Glutamatergic neuron (in vitro differentiated cells): ENCODE results near the gene PSD2. TPM values are rescaled to one million over a fixed set of nuclear protein-coding genes. Genes with fewer than 3 reads are reported as not detected.

Experiments
- DNase-seq: peaks from one replicate; pipeline ENCODE4 v3.0.0; 2022
- H3K27ac Mint-ChIP-seq: one replicate; pipeline ENCODE4 v1.8.0; 2020; ENCODE audit warnings: mild to moderate bottlenecking, mixed read lengths, inconsistent platforms; ENCODE audit not compliant: unreplicated experiment
- H3K27me3 Mint-ChIP-seq: one replicate; pipeline ENCODE4 v1.8.0; 2020; ENCODE audit warnings: mild to moderate bottlenecking, moderate library complexity, mixed read lengths, inconsistent platforms; ENCODE audit not compliant: unreplicated experiment
- H3K36me3 Mint-ChIP-seq: one replicate; pipeline ENCODE4 v1.8.0; 2020; ENCODE audit warnings: mild to moderate bottlenecking, mixed read lengths, inconsistent platforms; ENCODE audit not compliant: unreplicated experiment
- H3K4me1 Mint-ChIP-seq: one replicate; pipeline ENCODE4 v1.8.0; 2020; ENCODE audit warnings: mild to moderate bottlenecking, low read depth, mixed read lengths, inconsistent platforms; ENCODE audit not compliant: unreplicated experiment
- H3K4me3 Mint-ChIP-seq: one replicate; pipeline ENCODE4 v1.8.0; 2020; ENCODE audit warnings: mild to moderate bottlenecking, mixed read lengths, inconsistent platforms; ENCODE audit not compliant: unreplicated experiment
- H3K9me3 Mint-ChIP-seq: one replicate; pipeline ENCODE4 v1.8.0; 2020; ENCODE audit warnings: mild to moderate bottlenecking, moderate library complexity, mixed read lengths, inconsistent platforms; ENCODE audit not compliant: unreplicated experiment
- total RNA-seq: library from RNA; stranded (reverse); fragmentation: NEBNext Ultra II Directional; extraction: Animal tissue kit (Norgen Biotek cat#: 25700); gene quantifications from one replicate; pipeline ENCODE4 v1.2.1, GENCODE V29; 2021; ENCODE audit not compliant: unreplicated experiment
- TF ChIP-seq, protein P1 (sequence below): fragments of 200-600 bp; sonication (generic); IDR thresholded peaks from one replicate; pipeline ENCODE4 v1.5.0; 2021; ENCODE audit not compliant: partially characterized antibody, unreplicated experiment

The PSD2 gene
- total RNA-seq, 1 donor from 2014 or later, result 2.3 TPM

DNA sequence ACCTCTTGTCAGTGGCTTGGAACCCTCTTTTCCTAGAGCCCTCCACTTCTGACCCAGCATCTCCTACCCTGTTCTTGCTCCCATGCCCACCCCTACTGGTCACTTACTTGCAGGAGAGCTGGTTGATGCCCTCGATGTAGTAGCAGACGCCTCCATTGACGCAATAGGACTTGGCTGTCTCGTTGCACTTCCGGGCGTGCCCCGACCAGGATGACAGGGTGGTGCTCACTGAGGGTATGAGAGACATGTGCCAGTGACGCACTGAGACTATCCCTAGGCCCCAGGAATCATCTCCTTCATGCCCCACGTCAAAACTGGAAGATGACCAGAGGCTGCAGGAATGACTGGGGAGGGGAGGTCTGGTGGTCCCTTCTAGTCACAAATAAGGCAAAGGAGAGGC is 76.0 kb downstream of the PSD2 start:
- Mint-ChIP-seq H3K4me3 (no peak overlapping the region), H3K27ac (no peak overlapping the region), H3K4me1 (no peaks in the 10 kb centered on the region), H3K27me3 (peaks cover 12% of the 10 kb centered on the region), H3K36me3 (peaks cover 9% of the 10 kb centered on the region), H3K9me3 (peaks cover 7% of the 10 kb centered on the region)
- TF ChIP-seq, protein P1, sequence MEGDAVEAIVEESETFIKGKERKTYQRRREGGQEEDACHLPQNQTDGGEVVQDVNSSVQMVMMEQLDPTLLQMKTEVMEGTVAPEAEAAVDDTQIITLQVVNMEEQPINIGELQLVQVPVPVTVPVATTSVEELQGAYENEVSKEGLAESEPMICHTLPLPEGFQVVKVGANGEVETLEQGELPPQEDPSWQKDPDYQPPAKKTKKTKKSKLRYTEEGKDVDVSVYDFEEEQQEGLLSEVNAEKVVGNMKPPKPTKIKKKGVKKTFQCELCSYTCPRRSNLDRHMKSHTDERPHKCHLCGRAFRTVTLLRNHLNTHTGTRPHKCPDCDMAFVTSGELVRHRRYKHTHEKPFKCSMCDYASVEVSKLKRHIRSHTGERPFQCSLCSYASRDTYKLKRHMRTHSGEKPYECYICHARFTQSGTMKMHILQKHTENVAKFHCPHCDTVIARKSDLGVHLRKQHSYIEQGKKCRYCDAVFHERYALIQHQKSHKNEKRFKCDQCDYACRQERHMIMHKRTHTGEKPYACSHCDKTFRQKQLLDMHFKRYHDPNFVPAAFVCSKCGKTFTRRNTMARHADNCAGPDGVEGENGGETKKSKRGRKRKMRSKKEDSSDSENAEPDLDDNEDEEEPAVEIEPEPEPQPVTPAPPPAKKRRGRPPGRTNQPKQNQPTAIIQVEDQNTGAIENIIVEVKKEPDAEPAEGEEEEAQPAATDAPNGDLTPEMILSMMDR, result no peak
- no peak for DNase-seq

DNA sequence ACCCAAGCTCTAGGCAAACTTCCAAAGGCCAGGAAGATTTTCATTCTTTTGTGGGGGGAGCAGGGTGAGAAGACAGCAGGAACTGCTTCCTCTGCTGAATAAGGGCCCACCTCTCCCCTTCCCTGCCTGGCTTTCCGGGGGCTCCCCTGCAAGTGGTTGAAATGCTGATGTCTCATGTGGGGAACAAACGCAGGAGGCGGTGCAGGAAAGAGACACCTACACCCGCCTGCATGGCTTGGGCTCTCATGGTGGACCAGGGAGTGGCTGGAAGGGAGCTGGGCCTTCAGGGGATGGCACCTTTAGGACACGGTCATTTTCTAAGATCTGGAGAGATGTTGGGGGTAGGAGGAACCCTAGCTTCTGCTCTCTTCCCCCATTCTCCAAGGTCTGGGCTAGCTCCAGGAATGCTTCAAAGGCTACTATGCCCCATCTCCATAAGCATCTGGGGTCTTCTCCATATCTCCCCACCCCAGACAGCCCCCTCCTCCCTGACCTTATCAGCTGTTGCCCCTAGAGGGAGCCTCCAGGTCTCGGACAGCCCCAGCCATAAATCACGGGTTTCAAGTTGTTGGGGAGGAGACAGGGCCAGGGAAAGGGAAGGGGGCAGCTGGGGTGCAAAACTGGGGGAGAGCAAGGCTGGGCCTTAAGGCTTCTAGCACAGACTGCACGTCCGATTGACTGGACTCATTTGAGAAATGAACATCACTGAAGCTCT is 76.6 kb downstream of the PSD2 start:
- H3K9me3 Mint-ChIP-seq, result peaks cover 7% of the 10 kb centered on the region
- no peak overlapping the region for H3K27ac Mint-ChIP-seq
- H3K36me3 Mint-ChIP-seq, result peaks cover 9% of the 10 kb centered on the region
- no peak for DNase-seq
- TF ChIP-seq, protein P1, result peak; percentile 20
- H3K27me3 Mint-ChIP-seq, result peaks cover 12% of the 10 kb centered on the region
- H3K4me1 Mint-ChIP-seq, result no peaks in the 10 kb centered on the region
- H3K4me3 Mint-ChIP-seq, result no peak overlapping the region

DNA sequence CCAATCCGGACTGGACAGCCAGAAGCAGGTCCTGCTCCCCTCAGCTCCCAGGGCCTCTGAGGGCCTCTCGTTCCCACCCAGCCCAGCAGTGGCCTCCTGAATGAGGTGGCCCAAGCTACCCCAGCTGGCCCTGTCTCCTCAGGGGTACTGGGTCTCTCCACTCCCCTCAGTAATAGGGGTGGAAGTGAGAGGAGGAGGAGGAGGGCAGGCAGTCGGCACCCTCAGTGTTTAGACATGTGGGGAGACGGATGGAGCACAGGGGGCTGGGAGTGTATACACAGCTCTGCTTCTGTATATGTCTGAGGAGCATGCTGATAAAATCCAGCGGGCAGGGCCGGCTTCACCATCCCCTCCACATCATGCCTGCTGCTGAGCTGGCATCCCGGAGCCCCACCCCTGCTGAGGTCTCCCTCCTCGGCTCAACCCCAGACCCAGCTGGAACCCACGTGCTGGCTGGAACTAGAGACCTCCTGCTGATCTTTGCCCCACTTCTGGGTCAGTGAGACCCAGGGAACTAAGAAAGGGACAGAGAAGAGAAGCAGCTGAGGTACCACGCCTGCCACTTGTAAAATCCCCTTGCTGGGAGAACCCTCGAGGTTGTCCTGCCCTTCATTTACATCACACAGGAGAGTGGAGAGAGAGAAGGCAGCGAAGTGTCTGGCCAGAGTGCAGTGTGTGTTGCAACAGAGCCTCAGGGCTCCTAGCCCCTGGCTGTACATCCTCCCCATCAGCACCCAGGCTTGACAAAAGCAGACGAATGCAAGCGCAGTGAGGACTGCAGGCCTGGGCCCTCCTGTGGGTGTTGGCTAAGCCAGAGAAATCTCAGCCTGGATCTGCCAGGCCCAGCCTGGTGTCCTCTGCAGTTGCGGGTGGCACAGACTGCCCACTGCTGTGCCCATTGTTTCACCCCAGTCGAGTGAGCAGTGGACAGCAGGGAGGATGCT is 77.5 kb downstream of the PSD2 start:
- Mint-ChIP-seq H3K27me3 (peaks cover 12% of the 10 kb centered on the region), H3K4me3 (no peak overlapping the region), H3K9me3 (peaks cover 4% of the 10 kb centered on the region), H3K4me1 (no peaks in the 10 kb centered on the region), H3K27ac (no peak overlapping the region), H3K36me3 (peaks cover 9% of the 10 kb centered on the region)
- TF ChIP-seq, protein P1, result no peak
- no peak for DNase-seq

DNA sequence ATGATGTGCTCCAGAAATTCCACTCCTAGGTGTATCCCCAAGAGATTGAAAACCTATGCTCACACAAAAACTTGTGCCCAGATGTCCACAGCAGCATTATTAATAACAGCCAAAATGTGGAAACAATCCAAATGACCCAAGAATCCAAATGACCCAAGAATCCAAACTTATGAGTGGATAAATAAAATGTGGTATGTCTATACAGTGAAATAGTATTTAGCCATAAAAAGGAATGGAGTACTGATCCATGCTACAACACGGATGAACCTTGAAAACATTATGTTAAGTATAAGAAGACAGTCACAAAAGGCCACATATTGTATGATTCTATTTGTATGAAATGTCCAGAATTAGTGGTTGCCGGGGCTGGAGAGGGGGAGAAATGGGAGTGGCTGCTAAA is 80.3 kb downstream of the PSD2 start:
- Mint-ChIP-seq H3K27ac (no peak overlapping the region), H3K27me3 (peaks cover 10% of the 10 kb centered on the region), H3K4me3 (no peak overlapping the region), H3K36me3 (peaks cover 9% of the 10 kb centered on the region), H3K4me1 (peaks cover 2% of the 10 kb centered on the region), H3K9me3 (peaks cover 9% of the 10 kb centered on the region)
- no peak for DNase-seq
- TF ChIP-seq, protein P1, result no peak

DNA sequence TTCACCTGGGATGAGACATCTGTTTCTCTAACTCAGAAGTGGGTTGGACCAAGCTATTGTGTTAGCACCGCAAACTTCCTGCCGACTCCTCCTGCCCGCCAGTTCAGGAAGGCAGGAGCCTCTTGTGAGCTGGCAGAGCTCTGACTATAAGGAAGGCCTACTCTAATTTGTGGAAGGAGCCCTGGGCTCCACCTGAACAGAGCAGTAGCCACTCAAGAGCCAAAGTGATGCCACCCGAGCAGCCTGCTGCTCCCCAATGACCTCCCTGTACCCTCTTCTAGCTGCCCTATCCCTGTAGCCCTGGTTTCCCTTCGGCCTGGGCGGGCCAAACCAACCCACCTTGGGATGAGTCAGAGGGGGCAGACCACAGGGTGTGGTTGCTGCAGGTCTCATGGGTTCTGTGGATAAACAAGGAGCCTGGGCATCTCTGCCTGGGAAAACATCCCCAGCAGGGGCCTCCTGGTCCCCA is 81.6 kb downstream of the PSD2 start:
- Mint-ChIP-seq H3K36me3 (peaks cover 9% of the 10 kb centered on the region), H3K4me1 (peaks cover 2% of the 10 kb centered on the region), H3K9me3 (peaks cover 9% of the 10 kb centered on the region), H3K27ac (no peak overlapping the region), H3K4me3 (no peak overlapping the region), H3K27me3 (peaks cover 8% of the 10 kb centered on the region)
- no peak for DNase-seq
- TF ChIP-seq, protein P1, result no peak
